Breast epithelium (tissue), 4 donors: ENCODE measurements around the gene HMX3. TPM values are rescaled to one million over a fixed set of nuclear protein-coding genes. Genes with fewer than 3 reads are reported as not detected.
A peak's percentile ranks its signal among the peaks of the same experiment; 100 is the strongest.

Experiments used
- DNase-seq, 2 donors: peaks; one replicate each; pipeline ENCODE4 v3.0.0-alpha.2; 2019; ENCODE audit warnings: low spot score in 2 of 2
- H3K27ac ChIP-seq, 2 donors: fragments of 200-600 bp; sonication (generic) in 1 of 2; one replicate each; pipeline ENCODE4 v1.5.1; 2016 to 2019; ENCODE audit warnings: mild to moderate bottlenecking in 1 of 2
- H3K27me3 ChIP-seq, 2 donors: fragments of 200-600 bp; sonication (generic) in 1 of 2; one replicate each; pipeline versions ENCODE4 v1.5.1 to v1.6.0; 2017 to 2019; ENCODE audit warnings: control low read depth in 1 of 2, mild to moderate bottlenecking in 1 of 2
- H3K36me3 ChIP-seq: fragments of 200-600 bp; one replicate; pipeline ENCODE4 v1.5.1; 2019
- H3K4me1 ChIP-seq, 2 donors: fragments of 200-600 bp; sonication (generic); one replicate each; pipeline ENCODE4 v1.5.1; 2016 to 2019; ENCODE audit warnings: control low read depth in 1 of 2
- H3K4me3 ChIP-seq, 3 donors: fragments of 200-600 bp; sonication (generic); 1 replicate in 2 of 3; 2 replicates in 1 of 3; pipeline ENCODE4 v1.5.1; 2016 to 2019; ENCODE audit warnings: mild to moderate bottlenecking in 3 of 3, moderate library complexity in 2 of 3
- H3K9me3 ChIP-seq, 2 donors: fragments of 200-600 bp; sonication (generic) in 1 of 2; one replicate each; pipeline ENCODE4 v1.5.1; 2016 to 2019; ENCODE audit warnings: control low read depth in 1 of 2
- CTCF ChIP-seq, 3 donors: fragments of 450-650 bp; IDR thresholded peaks; one replicate each; pipeline ENCODE4 v1.5.1; 2016 to 2017; ENCODE audit warnings: antibody characterized with exemption in 3 of 3, mild to moderate bottlenecking in 3 of 3, moderate library complexity in 3 of 3
- POLR2A ChIP-seq: fragments of 450-650 bp; IDR thresholded peaks from one replicate; pipeline ENCODE4 v1.6.1; 2016; ENCODE audit warnings: antibody characterized with exemption, mild to moderate bottlenecking, moderate library complexity
- POLR2AphosphoS5 ChIP-seq, 3 donors: sonication (generic); formaldehyde crosslinking; IDR thresholded peaks; one replicate each; pipeline ENCODE4 v1.6.1; 2017; ENCODE audit warnings: antibody characterized with exemption in 3 of 3
- intact Hi-C: fragments of 100-400 bp; cut with DNase I; formaldehyde crosslinking; loops from one replicate; pipeline ENCODE4 v1.15.1; 2023; ENCODE audit warnings: low total_unique reads
- total RNA-seq, 3 donors: library from RNA; depleted of rRNA; stranded (reverse); fragments of >200 nt; gene quantifications; one replicate each; pipeline ENCODE4 v1.1.0, GENCODE V29; 2016

The HMX3 gene
- total RNA-seq, 3 donors from 2014 or later: not detected

GRCh38 chr10:123151737-123152135 is 16.0 kb downstream of the HMX3 start:
- Histone ChIP-seq H3K27ac (no peak overlapping the region), H3K9me3 (no peaks in the 10 kb centered on the region), H3K27me3 (peaks cover 10 to 68% of the 10 kb centered on the region in 2 donors), H3K4me3 (no peak overlapping the region), H3K36me3 (no peaks in the 10 kb centered on the region), H3K4me1 (peaks cover 5 to 36% of the 10 kb centered on the region in 2 donors)
- intact Hi-C loops: no loop called here
- TF ChIP-seq POLR2A: no peak
- TF ChIP-seq POLR2AphosphoS5 (IDR thresholded peaks at IDR 0.05): no peak
- no peak for TF ChIP-seq CTCF (IDR thresholded peaks at IDR 0.05)
- DNase-seq: no peak

GRCh38 chr10:123153486-123154091 is 17.8 kb downstream of the HMX3 start:
- TF ChIP-seq CTCF (IDR thresholded peaks at IDR 0.05) (no peak), POLR2A (no peak), POLR2AphosphoS5 (IDR thresholded peaks at IDR 0.05) (no peak)
- H3K36me3 ChIP-seq: no peaks in the 10 kb centered on the region
- peaks cover 0 to 24% of the 10 kb centered on the region in 2 donors for H3K4me1 ChIP-seq
- peak in 1 of 2 donors; percentile 17 for DNase-seq
- intact Hi-C loops: no loop called here
- H3K27me3 ChIP-seq: peaks cover 3 to 49% of the 10 kb centered on the region in 2 donors
- H3K9me3 ChIP-seq: no peaks in the 10 kb centered on the region
- H3K27ac ChIP-seq: no peak overlapping the region
- H3K4me3 ChIP-seq: peak overlapping the region in 2 of 3 donors; percentile 74 to 86

- Histone ChIP-seq H3K9me3 (no peaks in the 10 kb centered on the region), H3K4me1 (peaks cover 0 to 22% of the 10 kb centered on the region in 2 donors), H3K4me3 (peak within 1 kb of the TSS; percentile 74 to 98 (median 86)), H3K36me3 (no peaks in the 10 kb centered on the region), H3K27me3 (peaks cover 2 to 43% of the 10 kb centered on the region in 2 donors), H3K27ac (peak within 1 kb of the TSS; percentile 83 to 89)
- intact Hi-C loops: no loop called here
- TF ChIP-seq POLR2AphosphoS5 (IDR thresholded peaks at IDR 0.05): peak; percentile 50 to 90 (median 87)
- peak; percentile 77 for TF ChIP-seq POLR2A
- no peak for TF ChIP-seq CTCF (IDR thresholded peaks at IDR 0.05)
- peak; percentile 97 to 98 for DNase-seq
Observed at GRCh38 chr10:123154092-123154710, 18.4 kb downstream of the HMX3 start, which contains the start of gene BUB3. TSS of gene BUB3 (plus strand) at chr10:123154402. CDS start at chr10:123154918, 516 bp downstream.

DNA sequence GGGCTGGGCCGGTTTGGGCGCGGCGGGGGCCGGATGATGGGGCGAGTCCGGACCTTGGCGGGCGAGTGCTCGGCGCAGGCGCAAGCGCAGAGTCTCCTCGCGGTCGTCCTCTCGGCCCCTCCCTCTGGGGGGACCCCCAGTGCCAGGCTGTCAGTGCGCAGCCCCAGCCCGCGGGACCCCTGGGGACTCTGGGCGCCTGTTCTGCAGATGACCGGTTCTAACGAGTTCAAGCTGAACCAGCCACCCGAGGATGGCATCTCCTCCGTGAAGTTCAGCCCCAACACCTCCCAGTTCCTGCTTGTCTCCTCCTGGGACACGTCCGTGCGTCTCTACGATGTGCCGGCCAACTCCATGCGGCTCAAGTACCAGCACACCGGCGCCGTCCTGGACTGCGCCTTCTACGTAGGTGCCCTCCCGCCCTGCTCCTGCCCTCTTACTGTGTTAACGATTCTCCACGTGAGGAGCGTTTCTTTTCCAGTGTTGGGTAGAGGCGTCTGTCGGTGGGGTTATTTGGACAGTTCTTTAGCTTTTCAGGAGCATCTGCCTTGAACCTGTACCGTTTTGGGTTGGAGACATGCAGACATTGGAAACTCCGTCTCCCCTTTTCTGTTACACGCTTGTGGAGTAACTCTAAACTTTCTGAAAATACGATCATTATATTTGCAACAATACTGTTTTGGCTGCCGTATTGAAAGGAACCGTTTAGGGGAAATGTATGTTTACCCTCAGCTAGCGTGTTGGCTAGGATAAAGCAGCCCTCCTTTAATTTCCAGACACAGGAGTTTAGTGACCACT is 19.1 kb downstream of the HMX3 start:
- TF ChIP-seq POLR2AphosphoS5 (IDR thresholded peaks at IDR 0.05) (no peak), CTCF (IDR thresholded peaks at IDR 0.05) (no peak), POLR2A (no peak)
- Histone ChIP-seq H3K4me1 (peaks cover 0 to 16% of the 10 kb centered on the region in 2 donors), H3K27me3 (peaks cover 0 to 36% of the 10 kb centered on the region in 2 donors), H3K9me3 (no peaks in the 10 kb centered on the region), H3K36me3 (no peaks in the 10 kb centered on the region), H3K4me3 (peak overlapping the region; percentile 74 to 98 (median 86)), H3K27ac (peak overlapping the region; percentile 83 to 89)
- DNase-seq: peak in 1 of 2 donors; percentile 17
- intact Hi-C loops: no loop called here
